SK-N-SH treated with all-trans-retinoic acid at 6 μM for 48 hours (cell line): ENCODE results near the gene DOP1A.

Experiments used
- ATAC-seq: fragments of 200-7000 bp; cut with Tn5 transposase; 3 replicates; pipeline ENCODE4 v1.9.1; 2020; ENCODE audit warnings: mild to moderate bottlenecking, moderate library complexity
- ARNTL ChIP-seq: fragments of 450-650 bp; formaldehyde crosslinking; IDR thresholded peaks from 2 replicates; pipeline ENCODE4 v1.5.0; 2020; ENCODE audit warnings: low read depth, mild to moderate bottlenecking, moderate library complexity, borderline replicate concordance
- BACH2 ChIP-seq: fragments of 250-450 bp; sonication (Bioruptor Pico); IDR thresholded peaks from 2 replicates; pipeline ENCODE4 v1.9.0; 2021; ENCODE audit warnings: mild to moderate bottlenecking, borderline replicate concordance
- CSDC2 ChIP-seq: fragments of 250-450 bp; sonication (Bioruptor Pico); IDR thresholded peaks from 2 replicates; pipeline ENCODE4 v1.5.0; 2020; ENCODE audit warnings: mild to moderate bottlenecking, moderate library complexity
- ESRRG ChIP-seq: fragments of 250-450 bp; sonication (Bioruptor Pico); IDR thresholded peaks from 2 replicates; pipeline ENCODE4 v1.6.1; 2021; ENCODE audit warnings: mild to moderate bottlenecking
- GLIS3 ChIP-seq: fragments of 250-450 bp; sonication (Bioruptor Pico); IDR thresholded peaks from 2 replicates; pipeline ENCODE4 v1.5.0; 2020; ENCODE audit warnings: mild to moderate bottlenecking, moderate library complexity
- ISL1 ChIP-seq: fragments of 250-450 bp; sonication (Bioruptor Pico); IDR thresholded peaks from 2 replicates; pipeline ENCODE4 v2.1.2; 2022; ENCODE audit warnings: mild to moderate bottlenecking, moderate library complexity
- OSR1 ChIP-seq: fragments of 250-450 bp; sonication (Bioruptor Pico); IDR thresholded peaks from 2 replicates; pipeline ENCODE4 v1.8.0; 2022; ENCODE audit warnings: moderate library complexity, mild to moderate bottlenecking, inconsistent platforms
- PATZ1 ChIP-seq: fragments of 250-450 bp; sonication (Bioruptor Pico); IDR thresholded peaks from 2 replicates; pipeline ENCODE4 v1.8.0; 2020; ENCODE audit warnings: mild to moderate bottlenecking, moderate library complexity, borderline replicate concordance
- RARB ChIP-seq: fragments of 250-450 bp; sonication (Bioruptor Pico); IDR thresholded peaks from 2 replicates; pipeline ENCODE4 v1.8.0; 2021; ENCODE audit warnings: mild to moderate bottlenecking, moderate library complexity
- TOX ChIP-seq: fragments of 250-450 bp; sonication (Bioruptor Pico); IDR thresholded peaks from 2 replicates; pipeline ENCODE4 v1.8.0; 2021; ENCODE audit warnings: mild to moderate bottlenecking, moderate library complexity, borderline replicate concordance
- TSHZ2 ChIP-seq: fragments of 250-450 bp; sonication (Bioruptor Pico); IDR thresholded peaks from 2 replicates; pipeline ENCODE4 v1.5.0; 2020; ENCODE audit warnings: mild to moderate bottlenecking, moderate library complexity
- ZC3H10 ChIP-seq: fragments of 250-450 bp; sonication (Bioruptor Pico); IDR thresholded peaks from 2 replicates; pipeline ENCODE4 v1.5.1; 2021; ENCODE audit warnings: mild to moderate bottlenecking, moderate library complexity
- ZFP3 ChIP-seq: fragments of 250-450 bp; sonication (Bioruptor Pico); IDR thresholded peaks from 2 replicates; pipeline ENCODE4 v1.5.0; 2020; ENCODE audit warnings: mild to moderate bottlenecking, moderate library complexity
- ZFP30 ChIP-seq: fragments of 450-650 bp; formaldehyde crosslinking; IDR thresholded peaks from 2 replicates; pipeline ENCODE4 v1.5.0; 2022; ENCODE audit warnings: mild to moderate bottlenecking, moderate library complexity
- ZNF70 ChIP-seq: fragments of 450-650 bp; formaldehyde crosslinking; IDR thresholded peaks from 2 replicates; pipeline ENCODE4 v1.5.0; 2020; ENCODE audit warnings: mild to moderate bottlenecking, moderate library complexity
- TF ChIP-seq, protein P1 (sequence below): fragments of 250-450 bp; sonication (Bioruptor Pico); IDR thresholded peaks from 2 replicates; pipeline ENCODE4 v1.8.0; 2021; ENCODE audit warnings: low read depth, mild to moderate bottlenecking, moderate library complexity, borderline replicate concordance
- TF ChIP-seq, protein P2 (sequence below): fragments of 250-450 bp; sonication (Bioruptor Pico); IDR thresholded peaks from 2 replicates; pipeline ENCODE4 v1.5.1; 2021; ENCODE audit warnings: mild to moderate bottlenecking, moderate library complexity
- TF ChIP-seq, protein P3 (sequence below): fragments of 250-450 bp; sonication (Bioruptor Pico); IDR thresholded peaks from 2 replicates; pipeline ENCODE4 v1.5.1; 2020; ENCODE audit warnings: low read depth, mild to moderate bottlenecking, moderate library complexity

DOP1A gene

DNA sequence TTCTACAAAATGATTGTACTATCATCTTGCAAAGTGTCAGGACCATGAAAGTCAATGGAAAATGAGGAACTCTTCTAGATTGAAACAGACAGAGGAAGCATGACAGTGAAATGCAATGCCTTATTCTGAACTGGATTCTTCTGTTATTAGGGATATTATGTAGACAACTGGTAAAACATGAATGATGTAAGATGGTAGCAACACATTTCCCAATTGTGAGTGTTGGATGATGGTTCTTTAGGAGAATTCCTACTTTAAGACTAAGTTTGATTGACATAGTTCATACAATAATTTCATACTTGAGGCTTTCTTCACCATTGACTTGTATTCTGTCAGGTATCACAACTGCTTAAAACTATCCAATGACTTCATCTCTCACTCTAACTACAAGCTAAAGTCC is 6.3 kb upstream of the DOP1A start (continued):
- TF ChIP-seq, protein P1, sequence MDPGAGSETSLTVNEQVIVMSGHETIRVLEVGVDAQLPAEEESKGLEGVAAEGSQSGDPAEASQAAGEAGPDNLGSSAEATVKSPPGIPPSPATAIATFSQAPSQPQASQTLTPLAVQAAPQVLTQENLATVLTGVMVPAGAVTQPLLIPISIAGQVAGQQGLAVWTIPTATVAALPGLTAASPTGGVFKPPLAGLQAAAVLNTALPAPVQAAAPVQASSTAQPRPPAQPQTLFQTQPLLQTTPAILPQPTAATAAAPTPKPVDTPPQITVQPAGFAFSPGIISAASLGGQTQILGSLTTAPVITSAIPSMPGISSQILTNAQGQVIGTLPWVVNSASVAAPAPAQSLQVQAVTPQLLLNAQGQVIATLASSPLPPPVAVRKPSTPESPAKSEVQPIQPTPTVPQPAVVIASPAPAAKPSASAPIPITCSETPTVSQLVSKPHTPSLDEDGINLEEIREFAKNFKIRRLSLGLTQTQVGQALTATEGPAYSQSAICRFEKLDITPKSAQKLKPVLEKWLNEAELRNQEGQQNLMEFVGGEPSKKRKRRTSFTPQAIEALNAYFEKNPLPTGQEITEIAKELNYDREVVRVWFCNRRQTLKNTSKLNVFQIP (CRISPR knock-in tag) = no peak
- no peak for TF ChIP-seq GLIS3
- TF ChIP-seq ARNTL = no peak
- no peak for TF ChIP-seq TSHZ2
- no peak for TF ChIP-seq PATZ1 (CRISPR knock-in tag)
- TF ChIP-seq ISL1 (CRISPR knock-in tag) = no peak

GRCh38 chr6:83062225-83062624 is 5.2 kb upstream of the DOP1A start:
- no peak for TF ChIP-seq OSR1 (CRISPR knock-in tag)
- no peak for TF ChIP-seq ISL1 (CRISPR knock-in tag)
- no peak for TF ChIP-seq ZFP30 (CRISPR knock-in tag)
- TF ChIP-seq PATZ1 (CRISPR knock-in tag) = no peak
- TF ChIP-seq ESRRG (CRISPR knock-in tag) = no peak
- no peak for TF ChIP-seq ZC3H10 (CRISPR knock-in tag)
- TF ChIP-seq, protein P2, sequence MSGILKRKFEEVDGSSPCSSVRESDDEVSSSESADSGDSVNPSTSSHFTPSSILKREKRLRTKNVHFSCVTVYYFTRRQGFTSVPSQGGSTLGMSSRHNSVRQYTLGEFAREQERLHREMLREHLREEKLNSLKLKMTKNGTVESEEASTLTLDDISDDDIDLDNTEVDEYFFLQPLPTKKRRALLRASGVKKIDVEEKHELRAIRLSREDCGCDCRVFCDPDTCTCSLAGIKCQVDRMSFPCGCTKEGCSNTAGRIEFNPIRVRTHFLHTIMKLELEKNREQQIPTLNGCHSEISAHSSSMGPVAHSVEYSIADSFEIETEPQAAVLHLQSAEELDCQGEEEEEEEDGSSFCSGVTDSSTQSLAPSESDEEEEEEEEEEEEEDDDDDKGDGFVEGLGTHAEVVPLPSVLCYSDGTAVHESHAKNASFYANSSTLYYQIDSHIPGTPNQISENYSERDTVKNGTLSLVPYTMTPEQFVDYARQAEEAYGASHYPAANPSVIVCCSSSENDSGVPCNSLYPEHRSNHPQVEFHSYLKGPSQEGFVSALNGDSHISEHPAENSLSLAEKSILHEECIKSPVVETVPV (CRISPR knock-in tag) = no peak
- TF ChIP-seq BACH2 (CRISPR knock-in tag) = no peak
- TF ChIP-seq RARB (CRISPR knock-in tag) = no peak
- TF ChIP-seq ARNTL = no peak
- TF ChIP-seq TOX (CRISPR knock-in tag) = no peak
- no peak for TF ChIP-seq GLIS3
- no peak for TF ChIP-seq ZFP3 (CRISPR knock-in tag)
- TF ChIP-seq CSDC2 (CRISPR knock-in tag) = no peak
- TF ChIP-seq, protein P1 (CRISPR knock-in tag) = no peak
- TF ChIP-seq ZNF70 = no peak
- TF ChIP-seq, protein P3, sequence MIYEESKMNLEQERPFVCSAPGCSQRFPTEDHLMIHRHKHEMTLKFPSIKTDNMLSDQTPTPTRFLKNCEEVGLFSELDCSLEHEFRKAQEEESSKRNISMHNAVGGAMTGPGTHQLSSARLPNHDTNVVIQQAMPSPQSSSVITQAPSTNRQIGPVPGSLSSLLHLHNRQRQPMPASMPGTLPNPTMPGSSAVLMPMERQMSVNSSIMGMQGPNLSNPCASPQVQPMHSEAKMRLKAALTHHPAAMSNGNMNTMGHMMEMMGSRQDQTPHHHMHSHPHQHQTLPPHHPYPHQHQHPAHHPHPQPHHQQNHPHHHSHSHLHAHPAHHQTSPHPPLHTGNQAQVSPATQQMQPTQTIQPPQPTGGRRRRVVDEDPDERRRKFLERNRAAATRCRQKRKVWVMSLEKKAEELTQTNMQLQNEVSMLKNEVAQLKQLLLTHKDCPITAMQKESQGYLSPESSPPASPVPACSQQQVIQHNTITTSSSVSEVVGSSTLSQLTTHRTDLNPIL (CRISPR knock-in tag) = no peak
- no peak for TF ChIP-seq TSHZ2
- ATAC-seq = no peak
